Measurements from ENCODE around the gene WFDC1. TPM values are rescaled to one million over a fixed set of nuclear protein-coding genes. Genes with fewer than 3 reads are reported as not detected.

Gene WFDC1
- total RNA-seq, 2 donors from 2014 or later = 1.9 to 2.5 TPM

GRCh38 chr16:84361546-84361945, 66.9 kb downstream of the WFDC1 start:
- intact Hi-C loops (cut with DNase I) = no loop called here
- no peak for DNase-seq
- no peak for ATAC-seq

GRCh38 chr16:84362471-84362941, 67.8 kb downstream of the WFDC1 start:
- ATAC-seq (no peak), DNase-seq (no peak)
- intact Hi-C loops (cut with DNase I) = no loop called here

DNA sequence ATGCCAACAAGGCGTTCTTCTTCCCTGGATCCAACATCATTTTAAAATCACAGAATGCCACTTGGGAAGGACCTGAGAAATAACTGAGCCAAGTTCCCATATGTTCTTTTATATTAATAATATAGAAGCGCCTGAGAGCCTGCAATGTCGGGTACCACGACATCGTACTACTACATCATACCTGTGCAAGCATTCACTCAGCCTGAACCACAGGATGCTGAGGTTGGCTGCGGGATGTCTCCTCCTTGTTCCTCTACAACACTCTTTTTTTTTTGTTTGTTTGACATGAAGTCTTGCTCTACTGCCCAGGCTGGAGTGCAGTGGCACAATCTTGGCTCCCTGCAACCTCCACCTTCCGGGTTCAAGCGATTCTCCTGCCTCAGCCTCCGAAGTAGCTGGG, 71.5 kb downstream of the WFDC1 start:
- DNase-seq (no peak), ATAC-seq (no peak)
- intact Hi-C loops (cut with DNase I) = no loop called here

DNA sequence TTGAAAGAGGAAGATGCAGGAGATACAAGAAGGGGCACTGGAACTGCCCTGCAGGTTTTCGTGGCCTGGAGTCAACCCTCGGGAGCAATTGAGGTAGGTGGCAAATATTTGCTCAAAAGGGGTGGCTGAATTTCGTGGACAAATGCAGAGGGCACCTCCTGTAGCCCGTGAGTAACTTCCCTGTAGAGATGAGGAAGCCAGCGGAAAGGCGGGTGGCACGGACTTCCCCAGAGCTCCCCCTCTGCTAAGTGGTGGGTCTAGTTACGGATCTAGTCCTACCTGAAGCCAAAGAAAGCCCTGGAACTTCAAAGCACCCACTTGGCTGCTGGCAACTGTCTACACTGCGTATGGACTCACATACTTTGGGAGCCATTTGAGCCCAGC, 72.6 kb downstream of the WFDC1 start:
- intact Hi-C loops (cut with DNase I) = no loop called here
- DNase-seq (no peak), ATAC-seq (no peak)

- DNase-seq = no peak
- intact Hi-C loops (cut with DNase I) = no loop called here
- ATAC-seq = no peak
Measured at GRCh38 chr16:84367750-84368307, 73.2 kb downstream of the WFDC1 start.

DNA sequence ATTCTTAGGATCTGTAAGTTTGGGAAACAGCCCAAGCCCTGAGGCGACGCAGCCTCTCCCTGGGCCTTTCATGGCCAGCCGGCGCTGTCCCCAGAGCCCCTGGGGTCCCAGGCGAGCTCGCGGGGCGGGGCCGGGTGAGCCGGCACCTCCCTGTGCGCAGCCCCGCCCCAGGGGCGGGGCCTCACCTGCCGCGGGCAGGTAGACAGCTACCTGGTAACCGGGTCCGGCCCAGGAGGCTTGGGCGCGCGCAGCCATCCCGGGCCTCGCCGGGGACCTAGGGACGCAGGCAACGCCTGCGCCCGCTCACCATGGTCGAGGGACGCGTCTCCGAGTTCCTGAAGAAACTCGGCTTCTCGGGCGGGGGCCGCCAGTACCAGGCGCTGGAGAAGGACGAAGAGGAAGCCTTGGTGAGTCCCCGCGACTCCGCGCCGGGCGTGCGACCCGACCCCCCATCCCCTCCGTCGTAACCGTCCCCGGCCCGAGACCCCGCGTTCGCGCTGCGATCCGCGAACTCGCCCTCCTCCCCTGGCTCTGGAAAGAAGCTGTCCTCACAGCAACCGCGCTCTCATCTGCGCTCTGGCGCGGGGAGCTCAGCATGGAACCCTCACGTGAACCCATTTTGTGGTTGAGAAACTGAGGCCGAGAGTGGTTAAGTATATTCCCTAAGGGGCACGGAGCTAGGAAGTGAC, 73.8 kb downstream of the WFDC1 start, which contains the start of gene ATP2C2:
TSS of gene ATP2C2 (plus strand) at position 231 of the 689 bp plus-strand sequence. CDS start at position 309, 78 bp downstream.
- ATAC-seq (no peak), DNase-seq (no peak)
- intact Hi-C loops (cut with DNase I) = no loop called here

- DNase-seq = no peak
- ATAC-seq = no peak
- intact Hi-C loops (cut with DNase I) = no loop called here
Measured at GRCh38 chr16:84369105-84369504, 74.4 kb downstream of the WFDC1 start.

DNA sequence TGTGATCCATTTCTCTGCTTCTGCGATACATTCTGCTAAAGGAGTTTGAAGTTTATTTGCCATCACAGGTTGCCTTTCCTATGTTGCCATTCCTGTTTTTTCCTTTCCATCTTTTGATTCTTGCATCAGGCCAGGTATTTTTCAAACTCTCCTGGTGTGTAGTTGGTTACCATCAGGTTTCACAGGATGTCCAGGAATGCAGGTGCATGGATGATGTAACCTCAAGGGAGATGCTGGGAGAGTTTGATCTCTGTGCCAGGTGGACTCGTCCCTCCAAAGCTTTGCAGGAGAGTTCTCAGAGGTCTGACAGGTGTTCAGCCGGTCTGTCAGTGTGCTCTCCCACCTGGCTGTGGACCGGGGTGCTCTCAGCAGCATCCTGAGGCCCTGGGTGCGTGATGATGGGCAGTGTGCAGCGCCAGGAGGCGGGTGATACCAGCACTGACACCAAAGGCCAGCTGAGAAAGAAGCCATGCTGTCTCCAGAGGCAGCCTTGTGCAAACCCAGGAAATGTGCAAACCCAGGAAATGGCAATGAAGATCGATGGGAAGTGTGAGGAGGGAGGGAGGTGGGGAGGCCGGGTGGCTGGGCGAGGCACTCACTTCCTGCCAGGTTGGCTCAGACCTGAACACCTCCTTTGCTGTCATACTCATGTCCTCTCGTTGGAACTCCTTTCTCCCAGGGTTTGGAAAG, 75.4 kb downstream of the WFDC1 start:
- intact Hi-C loops (cut with DNase I) = no loop called here
- no peak for DNase-seq
- no peak for ATAC-seq

DNA sequence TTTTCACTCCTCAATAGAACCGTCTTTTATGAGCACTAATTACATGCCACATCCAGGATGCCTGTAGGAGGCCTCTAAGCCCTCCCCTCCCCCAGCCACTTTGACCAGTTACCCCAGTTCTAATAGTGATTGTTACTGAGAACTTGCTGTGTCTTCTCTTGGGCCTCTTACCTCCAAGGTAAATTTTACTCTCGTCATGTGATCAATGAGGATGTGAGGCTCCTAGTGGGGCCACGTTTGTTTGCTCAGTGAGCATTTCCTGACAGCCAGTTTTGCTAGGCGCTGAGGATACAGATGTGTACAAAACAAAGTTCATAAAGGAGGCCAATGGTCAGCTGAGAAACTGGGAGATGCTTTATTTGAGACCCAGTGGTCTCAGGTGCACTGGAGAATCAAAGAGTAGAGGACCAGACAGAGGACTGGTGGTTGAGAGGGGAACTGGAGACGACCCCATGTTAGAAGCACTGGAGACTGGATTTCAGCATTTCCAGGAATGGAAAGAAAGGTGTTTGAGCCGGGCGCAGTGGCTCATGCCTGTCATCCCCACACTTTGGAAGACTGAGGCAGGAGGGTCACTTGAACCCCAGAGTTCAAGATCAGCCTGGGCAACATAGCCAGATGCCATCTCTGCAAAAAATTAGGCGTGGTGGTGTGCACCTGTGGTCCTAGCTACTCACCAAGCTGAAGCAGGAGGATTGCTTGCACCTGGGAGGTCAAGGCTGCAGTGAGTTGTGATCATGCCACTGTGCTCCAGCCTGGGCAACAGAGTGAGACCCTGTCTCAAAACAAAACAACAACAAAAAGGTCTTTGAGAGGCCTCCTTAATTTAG, 76.3 kb downstream of the WFDC1 start:
- ATAC-seq = no peak
- no peak for DNase-seq
- intact Hi-C loops (cut with DNase I) = no loop called here

DNA sequence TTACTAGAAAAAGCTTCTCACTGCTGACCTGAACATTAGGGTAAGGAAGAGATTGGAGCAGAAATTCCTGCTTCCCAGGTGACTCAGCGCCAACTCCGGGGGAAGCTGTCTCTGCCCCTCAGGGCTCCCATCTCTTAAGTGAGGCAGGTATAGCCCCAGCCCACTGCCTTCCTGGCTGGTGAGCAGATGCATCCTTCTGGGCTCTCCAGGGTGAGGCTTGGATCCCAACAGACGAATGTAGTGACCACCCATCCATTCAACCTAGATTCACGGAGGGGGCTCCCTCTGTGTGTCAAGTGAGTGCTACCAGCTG, 76.8 kb downstream of the WFDC1 start:
- intact Hi-C loops (cut with DNase I) = no loop called here
- DNase-seq = no peak
- no peak for ATAC-seq

DNA sequence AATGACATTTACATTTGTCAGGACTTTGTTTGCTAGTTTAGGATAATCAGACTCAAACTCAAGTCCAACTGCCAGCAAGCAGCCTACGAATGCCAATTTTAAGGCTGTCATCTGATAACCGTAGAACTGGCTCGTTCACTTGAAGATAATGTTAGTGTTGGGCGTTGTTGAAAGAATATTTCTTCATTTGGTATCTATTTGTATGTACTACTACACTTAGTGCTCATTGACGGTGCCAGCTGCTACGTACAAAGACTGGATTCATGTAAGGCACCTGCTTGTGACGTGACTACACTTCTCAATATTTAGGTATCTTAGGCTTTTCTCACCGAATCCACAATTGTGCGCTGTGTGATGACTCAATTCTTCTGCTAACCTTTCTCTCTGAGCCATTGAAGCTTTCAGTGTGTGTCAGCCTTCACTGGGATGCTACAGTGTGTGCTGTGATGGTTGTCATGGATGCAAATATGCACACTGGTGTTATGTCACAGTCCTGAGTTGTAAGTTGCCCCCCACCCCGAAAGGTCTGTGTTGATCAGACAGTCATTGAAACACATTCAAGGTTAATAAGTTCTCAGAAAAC, 79.3 kb downstream of the WFDC1 start:
- ATAC-seq (no peak), DNase-seq (no peak)
- intact Hi-C loops (cut with DNase I) = no loop called here

DNA sequence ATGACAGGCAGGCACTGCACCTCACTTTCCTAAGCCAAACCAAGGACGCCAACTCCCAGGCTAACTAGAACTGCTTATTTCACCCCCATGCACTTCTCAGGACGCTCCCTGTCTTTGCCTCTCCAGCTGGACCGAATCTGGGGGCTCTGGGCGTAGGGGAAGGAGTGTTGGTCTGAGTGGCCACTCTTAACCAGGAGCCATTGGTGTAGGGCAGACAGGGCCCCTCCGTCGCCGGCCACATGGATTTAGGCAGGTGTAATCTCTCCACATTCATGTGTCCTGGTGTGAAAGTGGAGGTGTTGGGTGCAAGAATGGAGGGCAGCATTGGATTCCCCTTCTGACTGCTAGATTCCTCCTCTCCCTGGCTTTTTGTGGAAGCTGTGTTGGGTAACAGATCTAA, 83.4 kb downstream of the WFDC1 start:
- DNase-seq (no peak), ATAC-seq (no peak)
- intact Hi-C loops (cut with DNase I) = no loop called here

DNA sequence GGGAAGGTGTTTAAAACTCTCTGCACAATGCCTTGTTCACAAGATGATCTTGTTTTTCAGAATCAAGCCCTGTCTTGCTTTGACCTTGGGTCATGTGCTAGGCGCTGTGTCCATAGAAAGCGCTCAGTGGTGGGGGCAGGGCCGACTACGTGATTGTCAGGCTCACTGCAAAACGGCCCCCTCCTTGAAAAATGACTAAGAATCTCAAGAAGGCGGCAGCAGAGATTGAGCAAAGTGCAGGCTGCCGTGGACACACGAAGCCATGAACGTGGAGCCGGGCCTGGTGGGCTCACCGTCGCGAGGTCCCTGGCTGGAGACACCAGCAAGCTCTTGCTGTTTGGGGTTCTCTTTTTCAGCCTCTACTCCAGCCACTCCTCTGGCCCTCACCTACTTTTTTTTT, 83.9 kb downstream of the WFDC1 start:
- DNase-seq (no peak), ATAC-seq (no peak)
- intact Hi-C loops (cut with DNase I) = no loop called here

GRCh38 chr16:84379008-84379708, 84.5 kb downstream of the WFDC1 start:
- intact Hi-C loops (cut with DNase I) = no loop called here
- no peak for DNase-seq

More at GRCh38 chr16:84379008-84379708, 84.5 kb downstream of the WFDC1 start:
- no peak for ATAC-seq

Other genes starting within 250 kb of the WFDC1 start
- gene MBTPS1, start 177.9 kb upstream of the WFDC1 start, total RNA-seq = 10 to 100 TPM; 71.5 to 93.6 TPM
- gene HSDL1, start 149.7 kb upstream of the WFDC1 start, total RNA-seq = 10 to 100 TPM; 21.6 to 34.1 TPM
- not detected for gene DNAAF1, start 149.6 kb upstream of the WFDC1 start, total RNA-seq
- 10 to 100 TPM; 27.9 to 33.6 TPM for gene TAF1C, start 107.8 kb upstream of the WFDC1 start, total RNA-seq
- under 1 TPM in 1 of 2 donors, not detected in 1; 0.59 TPM for gene ADAD2, start 103.7 kb upstream of the WFDC1 start, total RNA-seq
- not detected for gene KCNG4, start 54.9 kb upstream of the WFDC1 start, total RNA-seq
- gene ATP2C2, start 73.7 kb downstream of the WFDC1 start, total RNA-seq = not detected
- gene MEAK7, start 209.8 kb downstream of the WFDC1 start, total RNA-seq = 1 to 10 TPM; 5.2 to 6.7 TPM

All from left cardiac atrium (tissue), 4 donors.